HL-60 (cell line): ENCODE measurements around the gene BTBD6.

Experiments used
- CTCF ChIP-seq: IDR thresholded peaks from one replicate; pipeline ENCODE4 v1.5.1; 2011; ENCODE audit warnings: low read length, control low read depth, inconsistent platforms; ENCODE audit not compliant: insufficient read depth
- GABPA ChIP-seq: IDR thresholded peaks from 2 replicates; pipeline ENCODE4 v1.6.1; 2012; ENCODE audit warnings: low read depth
- POLR2AphosphoS5 ChIP-seq: IDR thresholded peaks from 2 replicates; pipeline ENCODE4 v1.6.1; 2012; ENCODE audit warnings: low read depth
- REST ChIP-seq: IDR thresholded peaks from 2 replicates; pipeline ENCODE4 v1.6.1; 2012; ENCODE audit warnings: low read depth; ENCODE audit not compliant: insufficient replicate concordance
- SPI1 ChIP-seq: IDR thresholded peaks from 2 replicates; pipeline ENCODE4 v1.6.1; 2012; ENCODE audit warnings: low read depth, mild to moderate bottlenecking, borderline replicate concordance

GRCh38 chr14:105250008-105250366 lies 1.7 kb downstream of the BTBD6 start:
- TF ChIP-seq CTCF, result no peak
- TF ChIP-seq POLR2AphosphoS5, result no peak
- no peak for TF ChIP-seq REST
- TF ChIP-seq SPI1, result no peak
- TF ChIP-seq GABPA, result no peak
